Ishikawa (cell line): ENCODE measurements around the gene ALAD.

Source experiments
- CEBPB ChIP-seq: IDR thresholded peaks from 2 replicates; pipeline ENCODE4 v1.6.1; 2012
- CREB1 ChIP-seq: IDR thresholded peaks from 2 replicates; pipeline ENCODE4 v1.6.1; 2012; ENCODE audit warnings: low read depth
- EP300 ChIP-seq: IDR thresholded peaks from 2 replicates; pipeline ENCODE4 v1.6.1; 2012; ENCODE audit warnings: borderline replicate concordance
- NFIC ChIP-seq: IDR thresholded peaks from 2 replicates; pipeline ENCODE4 v1.6.1; 2012
- RAD21 ChIP-seq: IDR thresholded peaks from 2 replicates; pipeline ENCODE4 v1.6.1; 2012; ENCODE audit warnings: low read depth
- REST ChIP-seq: IDR thresholded peaks from 2 replicates; pipeline ENCODE4 v1.6.1; 2012; ENCODE audit warnings: low read depth, mild to moderate bottlenecking
- TEAD4 ChIP-seq: IDR thresholded peaks from 2 replicates; pipeline ENCODE4 v1.6.1; 2012
- YY1 ChIP-seq: IDR thresholded peaks from 2 replicates; pipeline ENCODE4 v1.6.1; 2012; ENCODE audit warnings: low read depth
- ZBTB7A ChIP-seq: IDR thresholded peaks from 2 replicates; pipeline ENCODE4 v1.6.1; 2012; ENCODE audit warnings: low read depth
- TF ChIP-seq, protein P1 (sequence below): IDR thresholded peaks from 2 replicates; pipeline ENCODE4 v1.6.1; 2012

DNA sequence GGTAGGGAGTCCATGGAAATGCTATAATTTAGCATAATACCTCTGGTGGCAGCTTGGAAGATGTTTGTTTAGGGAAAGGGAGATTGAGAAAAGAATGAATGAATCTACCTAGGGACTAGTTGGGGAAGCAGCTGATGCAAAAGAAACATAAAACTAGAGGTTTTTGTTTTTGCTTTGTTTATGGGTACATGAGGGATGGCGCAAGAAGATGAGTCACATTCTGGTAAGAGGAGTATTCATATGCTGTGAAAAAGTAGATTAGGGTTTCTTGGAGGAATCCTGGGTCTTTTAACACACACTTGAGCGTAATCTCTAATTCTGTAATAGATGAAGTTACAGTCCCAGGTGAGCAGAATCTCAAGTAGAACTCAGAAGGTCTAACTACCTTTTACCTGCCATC, 26.5 kb upstream of the ALAD start:
- no peak for TF ChIP-seq NFIC
- no peak for TF ChIP-seq CREB1
- TF ChIP-seq CEBPB, result no peak
- TF ChIP-seq RAD21, result no peak
- no peak for TF ChIP-seq EP300
- no peak for TF ChIP-seq REST
- TF ChIP-seq TEAD4, result no peak
- TF ChIP-seq, protein P1, sequence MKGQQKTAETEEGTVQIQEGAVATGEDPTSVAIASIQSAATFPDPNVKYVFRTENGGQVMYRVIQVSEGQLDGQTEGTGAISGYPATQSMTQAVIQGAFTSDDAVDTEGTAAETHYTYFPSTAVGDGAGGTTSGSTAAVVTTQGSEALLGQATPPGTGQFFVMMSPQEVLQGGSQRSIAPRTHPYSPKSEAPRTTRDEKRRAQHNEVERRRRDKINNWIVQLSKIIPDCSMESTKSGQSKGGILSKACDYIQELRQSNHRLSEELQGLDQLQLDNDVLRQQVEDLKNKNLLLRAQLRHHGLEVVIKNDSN, result no peak
- TF ChIP-seq YY1, result no peak
- no peak for TF ChIP-seq ZBTB7A
